ENCODE measurements around the gene PALLD.

GRCh38 chr4:168690199-168690598 is 193.3 kb downstream of the PALLD start:
- TF ChIP-seq CTCF (conservative IDR thresholded peaks at IDR 0.05; ENCODE audit: low read depth, low read length) (no peak), EZH2 (IDR thresholded peaks at IDR 0.05; ENCODE audit: low read length, unreplicated experiment) (no peak)
